ENCODE measurements around the gene PMVK. TPM values are rescaled to one million over a fixed set of nuclear protein-coding genes. Genes with fewer than 3 reads are reported as not detected.

The PMVK gene
- total RNA-seq, 3 donors from 2014 or later (not counting 1 experiment from before 2014, with no cell fraction given): 9.0 to 12.1 (median 11.0) TPM

- DNase-seq (no peak), ATAC-seq (no peak)
- peaks cover 0 to 4% of the 10 kb centered on the region in 2 donors for H3K27me3 Mint-ChIP-seq (ENCODE audit: low read depth in 2 of 2)
- no peak overlapping the region for H3K4me3 Mint-ChIP-seq
- H3K36me3 Mint-ChIP-seq: no peaks in the 10 kb centered on the region
- no peak for TF ChIP-seq CTCF (IDR thresholded peaks at IDR 0.05)
- 73% methylated on average over 10 of the region's 10 CpGs for WGBS (ENCODE audit: insufficient coverage)
- Histone ChIP-seq H3K4me1 (ENCODE audit: control insufficient read depth, insufficient read depth, low read length) (no peaks in the 10 kb centered on the region), H3K9me3 (ENCODE audit: control insufficient read depth, insufficient read depth, low read length) (no peaks in the 10 kb centered on the region), H3K4me3 (ENCODE audit: low read length) (no peak overlapping the region), H3K36me3 (ENCODE audit: control insufficient read depth, insufficient read depth, low read length) (no peaks in the 10 kb centered on the region), H3K27me3 (ENCODE audit: control insufficient read depth, insufficient read depth, low read length) (no peaks in the 10 kb centered on the region), H3K27ac (ENCODE audit: low read length) (no peak overlapping the region)
- intact Hi-C loops (cut with micrococcal nuclease): no loop called here
- H3K9me3 Mint-ChIP-seq: no peaks in the 10 kb centered on the region
- H3K27ac Mint-ChIP-seq: no peak overlapping the region
- H3K4me1 Mint-ChIP-seq: no peaks in the 10 kb centered on the region
These were observed 39.7 kb downstream of the PMVK start for GRCh38 chr1:154896771-154897286.

- ATAC-seq: no peak
- H3K36me3 ChIP-seq (ENCODE audit: control insufficient read depth, insufficient read depth, low read length): no peaks in the 10 kb centered on the region
- H3K4me1 Mint-ChIP-seq: no peaks in the 10 kb centered on the region
These were observed 40.7 kb downstream of the PMVK start for GRCh38 chr1:154895798-154896197.

GRCh38 chr1:154891452-154891851, 45.1 kb downstream of the PMVK start:
- Histone ChIP-seq H3K9me3 (ENCODE audit: control insufficient read depth, insufficient read depth, low read length) (no peaks in the 10 kb centered on the region), H3K4me1 (ENCODE audit: control insufficient read depth, insufficient read depth, low read length) (no peaks in the 10 kb centered on the region), H3K27ac (ENCODE audit: low read length) (no peak overlapping the region), H3K27me3 (ENCODE audit: control insufficient read depth, insufficient read depth, low read length) (no peaks in the 10 kb centered on the region), H3K36me3 (ENCODE audit: control insufficient read depth, insufficient read depth, low read length) (no peaks in the 10 kb centered on the region), H3K4me3 (ENCODE audit: low read length) (no peak overlapping the region)
- ATAC-seq: no peak
- no CpG with 5 or more reads among the region's 1 CpG for WGBS (ENCODE audit: insufficient coverage)
- Mint-ChIP-seq H3K9me3 (no peaks in the 10 kb centered on the region), H3K4me1 (no peaks in the 10 kb centered on the region), H3K27ac (no peak overlapping the region), H3K36me3 (no peaks in the 10 kb centered on the region), H3K4me3 (no peak overlapping the region), H3K27me3 (ENCODE audit: low read depth in 2 of 2) (peaks cover 0 to 4% of the 10 kb centered on the region in 2 donors)
- TF ChIP-seq CTCF (IDR thresholded peaks at IDR 0.05): no peak
- intact Hi-C loops (cut with micrococcal nuclease): no loop called here
- no peak for DNase-seq

More at GRCh38 chr1:154895798-154896197, 40.7 kb downstream of the PMVK start:
- H3K27me3 ChIP-seq (ENCODE audit: control insufficient read depth, insufficient read depth, low read length): no peaks in the 10 kb centered on the region
- no peak for DNase-seq
- no peak overlapping the region for H3K4me3 ChIP-seq (ENCODE audit: low read length)
- no peak for TF ChIP-seq CTCF (IDR thresholded peaks at IDR 0.05)
- no peak overlapping the region for H3K4me3 Mint-ChIP-seq
- H3K27ac Mint-ChIP-seq: no peak overlapping the region
- H3K9me3 Mint-ChIP-seq: no peaks in the 10 kb centered on the region
- intact Hi-C loops (cut with micrococcal nuclease): no loop called here
- H3K9me3 ChIP-seq (ENCODE audit: control insufficient read depth, insufficient read depth, low read length): no peaks in the 10 kb centered on the region
- H3K27me3 Mint-ChIP-seq (ENCODE audit: low read depth in 2 of 2): peaks cover 0 to 4% of the 10 kb centered on the region in 2 donors
- no peaks in the 10 kb centered on the region for H3K4me1 ChIP-seq (ENCODE audit: control insufficient read depth, insufficient read depth, low read length)
- 82% methylated on average over 7 of the region's 7 CpGs for WGBS (ENCODE audit: insufficient coverage)
- no peaks in the 10 kb centered on the region for H3K36me3 Mint-ChIP-seq
- H3K27ac ChIP-seq (ENCODE audit: low read length): no peak overlapping the region

- no peak overlapping the region for H3K4me3 Mint-ChIP-seq
- no peaks in the 10 kb centered on the region for H3K9me3 ChIP-seq (ENCODE audit: control insufficient read depth, insufficient read depth, low read length)
- H3K27me3 Mint-ChIP-seq (ENCODE audit: low read depth in 2 of 2): peaks cover 0 to 8% of the 10 kb centered on the region in 2 donors
- DNase-seq (no peak), ATAC-seq (no peak)
- no peaks in the 10 kb centered on the region for H3K27me3 ChIP-seq (ENCODE audit: control insufficient read depth, insufficient read depth, low read length)
- no peaks in the 10 kb centered on the region for H3K4me1 ChIP-seq (ENCODE audit: control insufficient read depth, insufficient read depth, low read length)
- H3K9me3 Mint-ChIP-seq: no peaks in the 10 kb centered on the region
- no peak overlapping the region for H3K27ac Mint-ChIP-seq
- TF ChIP-seq CTCF (IDR thresholded peaks at IDR 0.05): no peak
- intact Hi-C loops (cut with micrococcal nuclease): no loop called here
- H3K4me1 Mint-ChIP-seq: no peaks in the 10 kb centered on the region
- no peaks in the 10 kb centered on the region for H3K36me3 ChIP-seq (ENCODE audit: control insufficient read depth, insufficient read depth, low read length)
- H3K27ac ChIP-seq (ENCODE audit: low read length): no peak overlapping the region
- 89% methylated on average over 7 of the region's 7 CpGs for WGBS (ENCODE audit: insufficient coverage)
- H3K36me3 Mint-ChIP-seq: no peaks in the 10 kb centered on the region
- H3K4me3 ChIP-seq (ENCODE audit: low read length): no peak overlapping the region
These were observed 47.8 kb downstream of the PMVK start for GRCh38 chr1:154888757-154889156.

Measured in natural killer cell (primary cell).